GM21717 (cell line): ENCODE measurements around the gene HEBP1.

ENCODE experiments used
- ATAC-seq: cut with Tn5 transposase; IDR thresholded peaks from one replicate; pipeline ENCODE4 v1.9.1; 2021; ENCODE audit warnings: mild to moderate bottlenecking, moderate library complexity; ENCODE audit not compliant: unreplicated experiment

HEBP1 gene

DNA sequence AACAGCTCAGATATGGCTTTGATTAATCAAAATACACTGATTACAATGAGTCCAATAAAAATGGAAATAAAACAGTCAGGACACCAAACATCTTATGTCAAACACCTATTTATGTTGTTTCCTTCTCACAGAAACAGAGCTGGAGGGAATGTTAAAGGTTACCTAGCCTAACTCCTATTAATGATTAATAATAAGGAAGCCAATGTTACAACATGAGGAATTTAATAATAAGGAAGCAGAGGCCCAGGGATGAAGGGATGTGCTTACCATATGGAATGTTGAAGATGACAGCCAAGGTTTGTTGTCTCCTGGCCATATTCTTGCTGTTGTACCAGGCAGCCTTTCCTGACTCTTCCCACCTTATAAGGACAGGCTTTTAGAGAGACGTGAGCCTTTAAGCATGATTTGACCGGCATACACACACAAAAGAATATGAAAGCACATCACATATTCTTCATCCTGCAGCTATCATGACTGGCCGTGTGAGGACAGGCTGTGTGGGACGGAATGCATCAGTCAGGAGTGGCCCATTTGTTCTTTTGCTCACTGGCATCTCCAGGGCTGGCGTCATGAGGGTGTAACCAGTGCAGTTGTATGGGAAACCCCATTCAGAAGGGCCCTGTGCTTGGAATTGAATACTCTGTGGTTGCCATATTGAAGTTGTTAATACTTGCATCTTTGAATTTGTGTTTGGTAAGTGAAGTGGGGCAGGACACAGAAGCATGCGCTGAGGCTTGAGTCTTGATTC lies 45.0 kb downstream of the HEBP1 start:
- no peak for ATAC-seq

- ATAC-seq = no peak
Observed at GRCh38 chr12:12954356-12954755, 45.7 kb downstream of the HEBP1 start.

GRCh38 chr12:12952036-12952435 lies 48.0 kb downstream of the HEBP1 start, which contains the start of gene GPRC5D:
GPRC5D (minus strand) TSS chr12:12952170; CDS start chr12:12950384, 1,786 bp downstream.
- no peak for ATAC-seq

- no peak for ATAC-seq
Observed at GRCh38 chr12:12951504-12951903, 48.6 kb downstream of the HEBP1 start.

GRCh38 chr12:12947902-12948301 lies 52.2 kb downstream of the HEBP1 start:
- no peak for ATAC-seq

- ATAC-seq = no peak
Observed at GRCh38 chr12:12946686-12947355, 53.2 kb downstream of the HEBP1 start.

GRCh38 chr12:12945591-12945990 lies 54.5 kb downstream of the HEBP1 start:
- no peak for ATAC-seq

- ATAC-seq = no peak
Observed at GRCh38 chr12:12943586-12944260, 56.3 kb downstream of the HEBP1 start.

DNA sequence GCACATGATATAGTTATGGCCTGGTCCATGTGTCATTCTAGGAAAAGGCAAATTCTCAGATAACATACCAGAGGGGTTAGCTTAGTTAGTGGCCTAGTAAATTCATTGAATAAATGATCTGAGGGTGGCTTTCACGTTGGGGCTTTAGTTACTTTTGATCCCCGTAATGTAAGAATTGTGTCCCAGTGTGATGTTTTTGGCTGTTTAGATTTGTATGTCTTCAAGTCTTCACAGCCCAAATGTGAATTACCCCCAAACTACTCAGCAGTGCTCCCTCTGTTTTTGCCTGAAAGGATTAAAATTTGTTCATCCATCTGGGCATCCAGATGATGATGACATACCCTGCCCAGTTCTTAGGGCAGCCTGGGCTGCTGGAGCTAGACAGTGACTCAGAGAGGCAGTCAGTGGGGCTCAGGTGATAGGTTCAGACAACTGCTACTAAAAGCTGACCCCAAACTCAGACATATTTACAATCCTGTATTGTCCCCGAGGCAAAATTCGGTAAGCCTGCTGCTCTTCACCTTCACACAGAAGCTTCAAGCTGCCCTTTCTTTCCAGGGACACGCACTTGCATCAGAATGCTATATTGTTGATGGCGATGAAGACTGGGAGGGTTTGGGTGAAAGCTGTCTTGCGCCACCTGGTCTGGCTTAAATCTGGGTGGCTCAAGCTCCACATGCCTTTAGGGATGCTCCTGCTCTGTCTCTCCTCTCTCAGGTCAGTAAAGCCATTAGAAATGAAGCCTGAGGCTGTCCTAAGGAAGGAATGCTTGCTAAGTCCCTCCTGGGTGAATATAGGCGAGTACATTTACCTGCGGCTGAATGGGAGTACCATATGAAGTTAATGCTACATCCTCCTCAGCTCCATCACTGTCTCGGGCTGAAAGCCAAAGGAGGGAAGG lies 58.4 kb downstream of the HEBP1 start:
- ATAC-seq = no peak

- ATAC-seq = no peak
Observed at GRCh38 chr12:12939888-12940287, 60.2 kb downstream of the HEBP1 start.

- ATAC-seq = no peak
Observed at GRCh38 chr12:12938541-12938940, 61.5 kb downstream of the HEBP1 start.

GRCh38 chr12:12936983-12937491 lies 63.0 kb downstream of the HEBP1 start:
- ATAC-seq = no peak

- ATAC-seq = no peak
Observed at GRCh38 chr12:12934556-12934955, 65.5 kb downstream of the HEBP1 start.

GRCh38 chr12:12933742-12934141 lies 66.3 kb downstream of the HEBP1 start:
- ATAC-seq = no peak

DNA sequence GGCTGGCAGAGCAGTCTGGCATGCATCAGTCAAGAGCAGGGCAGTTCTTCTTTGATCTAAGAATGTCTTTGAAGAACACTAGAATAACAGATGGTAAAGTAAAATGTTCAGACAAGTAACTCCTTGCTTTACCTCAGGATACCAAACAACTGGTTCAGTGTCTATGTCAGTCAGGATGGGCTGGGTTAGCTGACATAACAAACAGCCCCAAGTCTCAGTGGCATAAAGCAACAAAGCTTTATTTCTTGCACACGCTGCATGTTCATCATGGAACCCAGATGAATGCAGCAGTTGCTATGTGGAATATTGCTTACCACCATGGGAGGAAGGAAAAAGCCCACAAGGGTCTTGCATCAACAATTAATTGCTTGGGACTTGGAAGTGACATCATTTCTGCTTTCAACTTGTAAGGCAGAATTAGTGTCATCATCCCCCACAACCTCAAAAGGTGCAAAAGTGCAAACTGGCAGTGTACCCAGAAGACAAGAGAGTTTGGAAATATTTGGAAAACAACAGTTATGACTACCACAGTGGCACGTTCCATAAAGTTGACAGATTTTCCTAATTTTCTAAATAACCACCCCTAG lies 69.3 kb downstream of the HEBP1 start:
- ATAC-seq = no peak

- ATAC-seq = no peak
Observed at GRCh38 chr12:12929696-12930095, 70.4 kb downstream of the HEBP1 start.

DNA sequence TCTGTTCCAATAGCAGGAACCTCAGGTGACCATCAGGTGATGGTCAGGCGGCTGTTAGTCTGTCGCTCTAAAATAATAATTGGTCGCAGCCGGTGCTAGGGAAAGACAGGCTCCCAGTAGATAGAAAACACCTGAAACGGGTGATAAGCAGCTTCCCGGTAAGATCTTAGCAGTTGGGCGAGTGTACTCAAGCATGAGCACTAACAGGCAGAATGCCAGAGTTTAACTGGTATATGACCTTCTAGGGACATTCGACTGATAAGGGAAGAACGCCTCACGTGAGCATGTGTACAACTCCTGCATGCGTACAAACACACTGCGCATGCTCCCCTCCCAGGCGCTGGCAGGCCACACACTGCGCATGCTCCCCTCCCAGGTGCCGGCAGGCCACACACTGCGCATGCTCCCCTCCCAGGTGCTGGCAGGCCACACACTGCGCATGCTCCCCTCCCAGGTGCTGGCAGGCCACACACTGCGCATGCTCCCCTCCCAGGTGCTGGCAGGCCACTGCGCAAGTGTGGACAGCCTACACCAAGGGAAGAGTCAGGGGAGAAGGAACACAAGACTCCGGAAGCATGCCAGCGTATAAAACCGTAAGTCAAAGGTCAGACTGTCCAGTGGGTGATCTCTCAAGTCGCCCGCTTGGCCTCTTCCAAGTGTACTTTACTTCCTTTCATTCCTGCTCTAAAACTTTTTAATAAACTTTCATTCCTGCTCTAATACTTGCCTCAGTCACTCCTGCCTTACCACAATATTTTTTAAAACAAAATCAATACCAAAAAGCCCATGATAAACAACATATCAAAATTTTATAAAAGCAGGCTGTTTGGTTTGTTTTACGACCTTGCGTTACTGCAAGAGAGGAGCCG lies 72.6 kb downstream of the HEBP1 start:
- peak; percentile 72 for ATAC-seq

- ATAC-seq = no peak
Observed at GRCh38 chr12:12926571-12927071, 73.4 kb downstream of the HEBP1 start.

DNA sequence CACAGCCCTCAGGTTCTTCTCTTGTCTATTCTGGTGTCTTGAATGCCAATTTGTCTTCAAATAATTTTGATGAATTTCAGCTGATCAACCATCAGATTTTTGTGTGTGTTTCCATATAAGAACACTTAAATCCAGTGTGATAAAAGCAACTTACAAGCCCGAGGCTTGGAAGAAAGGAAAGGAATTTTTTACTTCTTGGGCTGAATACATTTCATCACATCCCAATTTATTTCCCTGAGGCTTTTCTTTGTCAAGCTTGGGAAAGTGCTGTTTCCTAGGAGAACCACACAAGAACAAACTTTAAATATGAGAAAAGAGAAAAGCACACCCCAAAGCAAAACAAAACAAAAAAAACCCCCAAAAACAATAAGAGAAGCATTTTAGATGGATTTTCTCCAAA lies 74.7 kb downstream of the HEBP1 start:
- no peak for ATAC-seq
